Vagina (tissue), 2 donors: ENCODE measurements around the gene HTRA3. TPM values are rescaled to one million over a fixed set of nuclear protein-coding genes. Genes with fewer than 3 reads are reported as not detected.

Experiments used
- DNase-seq, 2 donors: peaks; one replicate each; pipeline ENCODE4 v3.0.0-alpha.2; 2017; ENCODE audit errors: extremely low spot score in 2 of 2
- H3K27ac ChIP-seq: fragments of 200-600 bp; sonication (generic); one replicate; pipeline ENCODE4 v1.5.1; 2019
- H3K27me3 ChIP-seq: fragments of 200-600 bp; sonication (generic); one replicate; pipeline ENCODE4 v1.5.1; 2019
- H3K36me3 ChIP-seq, 2 donors: fragments of 200-600 bp; sonication (generic); one replicate each; pipeline ENCODE4 v1.5.1; 2017 to 2019
- H3K4me1 ChIP-seq: fragments of 200-600 bp; sonication (generic); one replicate; pipeline ENCODE4 v1.5.1; 2019
- H3K4me3 ChIP-seq, 2 donors: fragments of 200-600 bp; sonication (generic); 1 replicate in 1 of 2; 2 replicates in 1 of 2; pipeline ENCODE4 v1.5.1; 2016 to 2019
- H3K9me3 ChIP-seq: fragments of 200-600 bp; sonication (generic); one replicate; pipeline ENCODE4 v1.5.1; 2019
- POLR2A ChIP-seq, 2 donors: fragments of 450-650 bp; IDR thresholded peaks; one replicate each; pipeline ENCODE4 v1.6.1; 2017; ENCODE audit warnings: antibody characterized with exemption in 2 of 2, mild to moderate bottlenecking in 2 of 2, moderate library complexity in 2 of 2
- POLR2AphosphoS5 ChIP-seq, 2 donors: sonication (generic); formaldehyde crosslinking; IDR thresholded peaks; one replicate each; pipeline ENCODE4 v1.9.0; 2017; ENCODE audit warnings: antibody characterized with exemption in 2 of 2, mild to moderate bottlenecking in 2 of 2, low read depth in 1 of 2; ENCODE audit not compliant: insufficient read depth in 1 of 2
- intact Hi-C: fragments of 100-400 bp; cut with DNase I; formaldehyde crosslinking; loops from one replicate; pipeline ENCODE4 v1.15.1; 2023
- total RNA-seq: library from RNA; depleted of rRNA; stranded (reverse); fragments of >200 nt; gene quantifications from one replicate; pipeline ENCODE4 v1.2.3, GENCODE V29; 2016
- TF ChIP-seq, protein P1 (sequence below), 3 experiments: fragments of 450-650 bp in 2 of 3; fragments of 200-600 bp in 1 of 3; sonication (generic) in 1 of 3; IDR thresholded peaks; one replicate each; pipeline ENCODE4 v1.5.1; 2017 to 2019; ENCODE audit warnings: antibody characterized with exemption in 3 of 3, mild to moderate bottlenecking in 2 of 3, moderate library complexity in 2 of 3

The HTRA3 gene
- total RNA-seq, 1 donor from 2014 or later: 33.1 TPM

GRCh38 chr4:8244931-8245460 lies 24.6 kb upstream of the HTRA3 start:
- TF ChIP-seq POLR2AphosphoS5 (IDR thresholded peaks at IDR 0.05; ENCODE audit: insufficient read depth in 1 of 2, low read depth in 1 of 2) (no peak), POLR2A (IDR thresholded peaks at IDR 0.05) (no peak)
- TF ChIP-seq, protein P1, sequence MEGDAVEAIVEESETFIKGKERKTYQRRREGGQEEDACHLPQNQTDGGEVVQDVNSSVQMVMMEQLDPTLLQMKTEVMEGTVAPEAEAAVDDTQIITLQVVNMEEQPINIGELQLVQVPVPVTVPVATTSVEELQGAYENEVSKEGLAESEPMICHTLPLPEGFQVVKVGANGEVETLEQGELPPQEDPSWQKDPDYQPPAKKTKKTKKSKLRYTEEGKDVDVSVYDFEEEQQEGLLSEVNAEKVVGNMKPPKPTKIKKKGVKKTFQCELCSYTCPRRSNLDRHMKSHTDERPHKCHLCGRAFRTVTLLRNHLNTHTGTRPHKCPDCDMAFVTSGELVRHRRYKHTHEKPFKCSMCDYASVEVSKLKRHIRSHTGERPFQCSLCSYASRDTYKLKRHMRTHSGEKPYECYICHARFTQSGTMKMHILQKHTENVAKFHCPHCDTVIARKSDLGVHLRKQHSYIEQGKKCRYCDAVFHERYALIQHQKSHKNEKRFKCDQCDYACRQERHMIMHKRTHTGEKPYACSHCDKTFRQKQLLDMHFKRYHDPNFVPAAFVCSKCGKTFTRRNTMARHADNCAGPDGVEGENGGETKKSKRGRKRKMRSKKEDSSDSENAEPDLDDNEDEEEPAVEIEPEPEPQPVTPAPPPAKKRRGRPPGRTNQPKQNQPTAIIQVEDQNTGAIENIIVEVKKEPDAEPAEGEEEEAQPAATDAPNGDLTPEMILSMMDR (IDR thresholded peaks at IDR 0.05): no peak
- intact Hi-C loops: no loop called here
- no peak for DNase-seq
- Histone ChIP-seq H3K9me3 (no peaks in the 10 kb centered on the region), H3K4me1 (peaks cover 21% of the 10 kb centered on the region), H3K4me3 (no peak overlapping the region), H3K27ac (no peak overlapping the region), H3K36me3 (no peaks in the 10 kb centered on the region), H3K27me3 (no peaks in the 10 kb centered on the region)

DNA sequence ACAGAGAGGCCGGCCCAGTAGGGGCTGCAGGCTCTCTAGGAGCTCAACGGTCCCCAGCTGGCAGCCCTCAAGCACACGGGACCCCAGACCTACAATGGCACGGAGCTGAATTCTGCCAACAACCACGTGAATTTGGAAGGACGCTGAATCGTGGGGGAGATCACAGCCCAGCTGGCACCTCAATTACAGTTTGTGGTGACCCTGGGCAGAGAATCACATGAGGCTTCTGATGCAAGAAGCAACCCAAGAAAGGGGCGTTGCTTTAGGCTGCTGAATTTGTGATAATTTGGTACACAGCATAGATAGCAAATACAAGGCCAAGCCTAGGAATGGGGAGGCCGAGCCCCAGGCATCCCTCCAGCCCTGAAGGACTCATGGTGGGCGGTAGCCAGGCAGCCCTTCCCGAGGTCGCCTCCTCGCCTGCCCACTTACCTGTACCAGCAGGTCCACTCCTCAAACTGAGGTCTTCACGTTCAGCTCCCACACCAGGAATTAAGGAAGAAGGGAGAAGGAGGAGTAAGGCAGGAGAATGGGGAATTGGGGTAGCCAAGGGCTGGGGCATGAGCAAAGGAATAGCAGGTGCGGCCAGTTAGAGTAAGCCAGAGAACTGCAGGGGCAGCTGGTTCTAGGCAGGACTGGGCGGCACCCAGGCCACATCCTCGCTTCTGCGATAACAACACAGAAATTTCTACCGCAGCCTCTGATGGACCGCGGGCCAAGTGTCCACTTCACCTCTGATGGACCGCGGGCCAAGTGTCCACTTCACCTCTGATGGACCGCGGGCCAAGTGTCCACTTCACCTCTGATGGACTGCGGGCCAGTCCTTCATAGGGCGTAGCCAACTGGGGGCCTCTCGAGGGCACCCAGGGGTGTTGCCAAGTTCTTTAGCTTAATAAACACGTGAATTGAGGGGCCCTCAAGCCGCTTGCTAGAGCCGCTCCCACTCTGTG lies 23.4 kb upstream of the HTRA3 start:
- Histone ChIP-seq H3K27me3 (no peaks in the 10 kb centered on the region), H3K36me3 (no peaks in the 10 kb centered on the region), H3K27ac (no peak overlapping the region), H3K9me3 (no peaks in the 10 kb centered on the region), H3K4me1 (peaks cover 21% of the 10 kb centered on the region), H3K4me3 (no peak overlapping the region)
- DNase-seq: no peak
- TF ChIP-seq, protein P1 (IDR thresholded peaks at IDR 0.05): no peak
- TF ChIP-seq POLR2AphosphoS5 (IDR thresholded peaks at IDR 0.05; ENCODE audit: insufficient read depth in 1 of 2, low read depth in 1 of 2) (no peak), POLR2A (IDR thresholded peaks at IDR 0.05) (no peak)
- intact Hi-C loops: no loop called here

GRCh38 chr4:8247047-8247930 lies 22.3 kb upstream of the HTRA3 start:
- intact Hi-C loops: no loop called here
- Histone ChIP-seq H3K9me3 (no peaks in the 10 kb centered on the region), H3K27me3 (no peaks in the 10 kb centered on the region), H3K4me1 (peaks cover 16% of the 10 kb centered on the region), H3K36me3 (no peaks in the 10 kb centered on the region), H3K4me3 (no peak overlapping the region), H3K27ac (peak overlapping the region; percentile 67)
- TF ChIP-seq POLR2A (IDR thresholded peaks at IDR 0.05): no peak
- peak in 1 of 2 donors; percentile 44 for TF ChIP-seq POLR2AphosphoS5 (IDR thresholded peaks at IDR 0.05; ENCODE audit: insufficient read depth in 1 of 2, low read depth in 1 of 2)
- TF ChIP-seq, protein P1 (IDR thresholded peaks at IDR 0.05): no peak
- DNase-seq: no peak

GRCh38 chr4:8248091-8248490 lies 21.5 kb upstream of the HTRA3 start:
- TF ChIP-seq POLR2AphosphoS5 (IDR thresholded peaks at IDR 0.05; ENCODE audit: insufficient read depth in 1 of 2, low read depth in 1 of 2) (no peak), POLR2A (IDR thresholded peaks at IDR 0.05) (no peak)
- TF ChIP-seq, protein P1 (IDR thresholded peaks at IDR 0.05): no peak
- Histone ChIP-seq H3K27me3 (no peaks in the 10 kb centered on the region), H3K9me3 (no peaks in the 10 kb centered on the region), H3K36me3 (no peaks in the 10 kb centered on the region), H3K4me3 (no peak overlapping the region), H3K27ac (peak overlapping the region; percentile 67), H3K4me1 (peaks cover 11% of the 10 kb centered on the region)
- intact Hi-C loops: no loop called here
- DNase-seq: no peak
